Mesendoderm (in vitro differentiated cells): Measurements from ENCODE around the gene GIMAP8.
"Not testable (repeated sequence)": the region's sequence is repeated elsewhere in the genome, so short reads cannot be mapped to it uniquely, and the experiment has no call there.

Experiments
- DNase-seq: peaks from one replicate; pipeline ENCODE4 v3.0.0; 2013
- H2AK5ac ChIP-seq: 2 replicates; pipeline ENCODE4 v1.6.1; 2013; ENCODE audit warnings: low read length, inconsistent platforms
- H2BK120ac ChIP-seq: 2 replicates; pipeline ENCODE4 v1.6.1; 2013; ENCODE audit warnings: low read depth, mild to moderate bottlenecking, low read length, moderate library complexity, mixed read lengths
- H2BK15ac ChIP-seq: replicated peaks from 2 replicates; pipeline ENCODE4 v1.6.1; 2013; ENCODE audit warnings: low read depth, mild to moderate bottlenecking, moderate library complexity
- H2BK5ac ChIP-seq: 2 replicates; pipeline ENCODE4 v1.6.1; 2013; ENCODE audit warnings: low read length, inconsistent platforms
- H3K18ac ChIP-seq: 2 replicates; pipeline ENCODE4 v1.6.1; 2013; ENCODE audit warnings: mild to moderate bottlenecking, low read length, mixed read lengths
- H3K23ac ChIP-seq: one replicate; pipeline ENCODE4 v1.6.1; 2013; ENCODE audit warnings: low read length
- H3K27ac ChIP-seq: 2 replicates; pipeline ENCODE4 v1.5.1; 2013; ENCODE audit warnings: low read depth, mild to moderate bottlenecking, inconsistent platforms, low read length, moderate library complexity
- H3K27me3 ChIP-seq: 2 replicates; pipeline ENCODE4 v1.6.1; 2013; ENCODE audit warnings: low read length, control low read depth, mild to moderate bottlenecking, inconsistent platforms; ENCODE audit not compliant: insufficient read depth, poor library complexity
- H3K36me3 ChIP-seq: 2 replicates; pipeline ENCODE4 v1.6.1; 2013; ENCODE audit warnings: low read length, inconsistent platforms; ENCODE audit not compliant: control insufficient read depth, insufficient read depth
- H3K4ac ChIP-seq: one replicate; pipeline ENCODE4 v1.6.1; 2013; ENCODE audit warnings: low read depth, mild to moderate bottlenecking, low read length, moderate library complexity
- H3K4me1 ChIP-seq: 2 replicates; pipeline ENCODE4 v1.6.1; 2013; ENCODE audit warnings: low read depth, low read length, inconsistent platforms; ENCODE audit not compliant: control insufficient read depth
- H3K4me2 ChIP-seq: 2 replicates; pipeline ENCODE4 v1.6.1; 2013; ENCODE audit warnings: low read length
- H3K4me3 ChIP-seq: 2 replicates; pipeline ENCODE4 v1.5.1; 2013; ENCODE audit warnings: mild to moderate bottlenecking, low read length
- H3K56ac ChIP-seq: one replicate; pipeline ENCODE4 v1.6.1; 2013; ENCODE audit warnings: low read length
- H3K79me1 ChIP-seq: 2 replicates; pipeline ENCODE4 v1.6.1; 2013; ENCODE audit warnings: low read length, inconsistent platforms
- H3K79me2 ChIP-seq: 2 replicates; pipeline ENCODE4 v1.6.1; 2013; ENCODE audit warnings: mild to moderate bottlenecking, low read length; ENCODE audit not compliant: control insufficient read depth, insufficient read depth
- H3K9ac ChIP-seq: 2 replicates; pipeline ENCODE4 v1.6.1; 2013; ENCODE audit warnings: low read length, inconsistent platforms
- H4K5ac ChIP-seq: one replicate; pipeline ENCODE4 v1.6.1; 2013; ENCODE audit warnings: low read length
- H4K8ac ChIP-seq: one replicate; pipeline ENCODE4 v1.6.1; 2013; ENCODE audit warnings: low read depth, mild to moderate bottlenecking, control low read depth, low read length, moderate library complexity
- WGBS: extraction: QIAGEN DNeasy Blood & Tissue Kit; methylation state at CpG from one replicate; pipeline ENCODE4 v1.1.7; 2013; ENCODE audit warnings: low lambda C conversion rate, missing lambda C conversion rate; ENCODE audit not compliant: insufficient coverage; ENCODE audit errors: extremely low coverage; 5-methylcytosine and 5-hydroxymethylcytosine counted together

Gene GIMAP8

DNA sequence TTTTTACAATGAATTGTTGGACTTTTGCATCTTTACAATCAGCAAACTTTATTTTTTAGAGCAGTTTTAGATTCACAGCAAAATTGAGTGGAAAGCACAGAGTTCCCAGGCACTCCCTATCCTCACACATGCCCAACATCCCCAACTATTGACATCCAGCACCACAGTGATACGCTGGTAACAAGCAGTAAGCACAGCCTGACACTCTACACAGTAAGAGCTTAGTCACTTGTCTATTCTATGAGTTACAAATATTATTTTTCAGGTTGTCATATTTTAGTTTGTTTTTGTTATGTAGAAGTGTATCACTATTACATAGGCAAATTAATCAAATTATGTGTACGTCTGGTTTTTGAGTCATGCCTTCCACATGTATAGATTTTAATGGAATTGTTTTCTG is 37.2 kb downstream of the GIMAP8 start:
- Histone ChIP-seq H2BK15ac (no peak overlapping the region), H3K79me2 (no peaks in the 10 kb centered on the region), H3K4ac (no peak overlapping the region), H2AK5ac (no peak overlapping the region), H4K8ac (no peak overlapping the region), H2BK120ac (no peak overlapping the region), H3K18ac (no peak overlapping the region), H3K23ac (no peak overlapping the region), H3K9ac (no peak overlapping the region), H3K27ac (no peak overlapping the region), H3K4me3 (no peak overlapping the region), H3K56ac (no peak overlapping the region), H3K79me1 (no peaks in the 10 kb centered on the region), H2BK5ac (no peak overlapping the region), H3K4me1 (no peaks in the 10 kb centered on the region), H3K36me3 (no peaks in the 10 kb centered on the region), H3K27me3 (no peaks in the 10 kb centered on the region), H4K5ac (no peak overlapping the region), H3K4me2 (no peak overlapping the region)
- no peak for DNase-seq
- no CpG with 5 or more reads among the region's 2 CpGs for WGBS

DNA sequence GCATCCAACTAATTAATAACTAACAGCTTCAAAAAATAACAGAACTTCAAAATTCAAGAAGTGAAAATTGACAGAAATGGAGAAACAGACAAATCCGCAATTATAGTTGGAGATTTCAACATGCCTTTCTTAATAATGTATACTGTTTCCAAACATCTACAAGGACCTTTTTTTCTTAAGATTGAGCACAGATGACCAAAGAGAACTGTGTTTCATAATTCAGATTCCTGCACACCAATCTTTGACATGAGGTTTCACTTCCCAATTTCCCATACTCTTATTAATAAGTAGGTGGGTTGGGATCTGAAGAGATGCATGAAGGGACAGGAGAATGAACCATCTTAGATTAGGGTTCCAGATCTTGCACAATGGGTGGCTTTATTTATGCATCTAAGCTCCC is 39.4 kb downstream of the GIMAP8 start:
- DNase-seq: no peak
- Histone ChIP-seq H3K18ac (no peak overlapping the region), H3K79me2 (no peaks in the 10 kb centered on the region), H3K23ac (no peak overlapping the region), H3K27me3 (no peaks in the 10 kb centered on the region), H3K4me2 (no peak overlapping the region), H3K56ac (no peak overlapping the region), H3K4ac (no peak overlapping the region), H4K8ac (no peak overlapping the region), H3K4me3 (no peak overlapping the region), H4K5ac (no peak overlapping the region), H3K9ac (no peak overlapping the region), H2BK120ac (no peak overlapping the region), H3K36me3 (no peaks in the 10 kb centered on the region), H2AK5ac (no peak overlapping the region), H2BK15ac (no peak overlapping the region), H3K27ac (no peak overlapping the region), H2BK5ac (no peak overlapping the region), H3K4me1 (no peaks in the 10 kb centered on the region), H3K79me1 (no peaks in the 10 kb centered on the region)
- WGBS: no CpG with 5 or more reads among the region's 1 CpG

DNA sequence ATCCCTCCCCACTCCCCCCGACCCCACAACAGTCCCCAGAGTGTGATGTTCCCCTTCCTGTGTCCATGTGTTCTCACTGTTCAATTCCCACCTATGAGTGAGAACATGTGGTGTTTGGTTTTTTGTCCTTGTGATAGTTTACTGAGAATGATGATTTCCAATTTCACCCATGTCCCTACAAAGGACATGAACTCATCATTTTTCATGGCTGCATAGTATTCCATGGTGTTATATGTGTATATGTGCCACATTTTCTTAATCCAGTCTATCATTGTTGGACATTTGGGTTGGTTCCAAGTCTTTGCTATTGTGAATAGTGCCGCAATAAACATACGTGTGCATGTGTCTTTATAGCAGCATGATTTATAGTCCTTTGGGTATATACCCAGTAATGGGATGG is 43.0 kb downstream of the GIMAP8 start:
- H3K27me3 ChIP-seq, H3K4me3 ChIP-seq, H4K8ac ChIP-seq, H3K56ac ChIP-seq, H2AK5ac ChIP-seq, H3K79me2 ChIP-seq, H3K9ac ChIP-seq, H4K5ac ChIP-seq, H3K4me2 ChIP-seq, H3K23ac ChIP-seq, H3K4me1 ChIP-seq, H3K79me1 ChIP-seq, H3K18ac ChIP-seq, H2BK15ac ChIP-seq, H3K27ac ChIP-seq, H3K36me3 ChIP-seq, H2BK5ac ChIP-seq, DNase-seq, H2BK120ac ChIP-seq, H3K4ac ChIP-seq: not testable (repeated sequence)
- no CpG with 5 or more reads among the region's 3 CpGs for WGBS

DNA sequence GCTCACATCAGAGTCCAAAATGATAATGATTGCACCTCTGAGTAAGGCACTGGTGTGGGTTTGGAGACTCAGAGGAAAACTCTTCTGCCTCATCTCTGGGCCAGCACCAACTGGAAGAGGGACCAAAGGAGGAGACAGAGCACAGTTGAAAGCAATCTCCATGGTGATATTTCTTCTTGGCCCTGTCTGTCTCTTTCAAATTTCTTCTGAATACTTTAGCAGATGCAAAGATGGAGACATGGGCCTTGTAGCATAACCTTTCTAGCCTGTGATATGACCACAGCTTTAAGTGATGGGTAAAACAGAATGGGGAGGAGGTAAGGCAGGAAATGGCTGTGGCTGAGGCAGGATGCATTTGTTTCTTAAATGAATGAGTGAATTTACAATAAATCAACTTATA is 52.1 kb downstream of the GIMAP8 start:
- no peak overlapping the region for H4K8ac ChIP-seq
- H3K4me1 ChIP-seq: no peaks in the 10 kb centered on the region
- no peak overlapping the region for H3K56ac ChIP-seq
- no peak overlapping the region for H2BK15ac ChIP-seq
- no peak overlapping the region for H4K5ac ChIP-seq
- no peaks in the 10 kb centered on the region for H3K79me2 ChIP-seq
- H3K4ac ChIP-seq: no peak overlapping the region
- H3K4me2 ChIP-seq: no peak overlapping the region
- DNase-seq: no peak
- H3K23ac ChIP-seq: no peak overlapping the region
- H3K18ac ChIP-seq: no peak overlapping the region
- no peaks in the 10 kb centered on the region for H3K36me3 ChIP-seq
- no peak overlapping the region for H2BK5ac ChIP-seq
- H2AK5ac ChIP-seq: no peak overlapping the region
- H3K79me1 ChIP-seq: no peaks in the 10 kb centered on the region
- no peak overlapping the region for H3K9ac ChIP-seq
- no peak overlapping the region for H3K27ac ChIP-seq
- H3K4me3 ChIP-seq: no peak overlapping the region
- peaks cover 2% of the 10 kb centered on the region for H3K27me3 ChIP-seq
- H2BK120ac ChIP-seq: no peak overlapping the region

DNA sequence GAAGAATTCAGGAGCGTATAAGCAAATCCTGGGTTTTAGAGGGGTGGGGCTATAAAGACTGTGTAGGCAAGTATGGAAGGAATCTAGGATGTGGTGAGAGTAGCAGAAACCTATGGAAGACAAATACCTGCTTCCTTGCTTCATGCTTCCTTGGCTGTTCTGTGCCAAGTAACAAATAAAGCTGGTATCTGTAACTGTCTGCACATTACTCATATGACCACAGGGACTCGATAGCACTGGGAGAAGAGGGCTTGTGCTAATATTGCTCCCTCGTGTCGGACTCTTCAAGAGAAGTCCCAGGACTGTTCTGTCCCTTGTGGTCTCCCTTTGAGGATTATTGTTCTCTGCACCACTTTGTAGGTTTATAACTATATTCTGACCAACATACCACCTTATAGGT is 52.7 kb downstream of the GIMAP8 start:
- no peaks in the 10 kb centered on the region for H3K79me2 ChIP-seq
- no peak overlapping the region for H2BK15ac ChIP-seq
- no peak overlapping the region for H2BK5ac ChIP-seq
- H3K4ac ChIP-seq: no peak overlapping the region
- H3K23ac ChIP-seq: no peak overlapping the region
- no peaks in the 10 kb centered on the region for H3K4me1 ChIP-seq
- H3K27me3 ChIP-seq: peaks cover 2% of the 10 kb centered on the region
- H3K79me1 ChIP-seq: no peaks in the 10 kb centered on the region
- no peak for DNase-seq
- no peak overlapping the region for H3K18ac ChIP-seq
- no peak overlapping the region for H3K9ac ChIP-seq
- no peak overlapping the region for H3K56ac ChIP-seq
- WGBS: no CpG with 5 or more reads among the region's 4 CpGs
- no peaks in the 10 kb centered on the region for H3K36me3 ChIP-seq
- no peak overlapping the region for H4K8ac ChIP-seq
- no peak overlapping the region for H3K4me3 ChIP-seq
- no peak overlapping the region for H2AK5ac ChIP-seq
- no peak overlapping the region for H3K4me2 ChIP-seq
- no peak overlapping the region for H4K5ac ChIP-seq
- no peak overlapping the region for H3K27ac ChIP-seq
- H2BK120ac ChIP-seq: no peak overlapping the region

DNA sequence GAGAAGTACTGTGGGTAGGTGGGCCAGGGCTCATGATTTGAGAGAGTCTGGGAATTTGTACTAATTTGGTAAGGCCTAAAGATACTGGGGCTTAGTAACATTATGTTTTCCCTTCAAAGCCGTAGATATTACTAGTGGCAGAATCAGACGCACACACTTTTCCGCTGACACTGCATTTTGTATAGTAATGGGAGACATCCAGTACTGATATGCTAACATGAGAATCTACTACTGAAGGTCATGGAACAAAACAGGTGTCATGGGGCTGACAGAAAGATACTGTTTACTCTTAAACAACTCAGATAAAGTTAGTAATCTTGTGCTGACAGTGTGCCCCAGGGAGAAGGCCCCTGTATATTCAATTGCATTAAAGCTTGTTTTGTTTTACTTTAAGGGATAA is 53.2 kb downstream of the GIMAP8 start:
- H2BK120ac ChIP-seq: no peak overlapping the region
- no peak overlapping the region for H4K5ac ChIP-seq
- no peaks in the 10 kb centered on the region for H3K4me1 ChIP-seq
- H3K79me1 ChIP-seq: no peaks in the 10 kb centered on the region
- no CpG with 5 or more reads among the region's 3 CpGs for WGBS
- no peak overlapping the region for H4K8ac ChIP-seq
- H3K36me3 ChIP-seq: no peaks in the 10 kb centered on the region
- no peak overlapping the region for H3K4ac ChIP-seq
- H3K27me3 ChIP-seq: peaks cover 2% of the 10 kb centered on the region
- no peak overlapping the region for H3K4me3 ChIP-seq
- H3K4me2 ChIP-seq: no peak overlapping the region
- no peak overlapping the region for H3K18ac ChIP-seq
- no peak overlapping the region for H2AK5ac ChIP-seq
- H2BK15ac ChIP-seq: no peak overlapping the region
- H3K56ac ChIP-seq: no peak overlapping the region
- H3K27ac ChIP-seq: no peak overlapping the region
- no peaks in the 10 kb centered on the region for H3K79me2 ChIP-seq
- DNase-seq: no peak
- no peak overlapping the region for H3K9ac ChIP-seq
- no peak overlapping the region for H2BK5ac ChIP-seq
- H3K23ac ChIP-seq: no peak overlapping the region
